Measurements from ENCODE around the gene DDX10.
"Not testable (repeated sequence)": the region's sequence is repeated elsewhere in the genome, so short reads cannot be mapped to it uniquely, and the experiment has no call there.

DNA sequence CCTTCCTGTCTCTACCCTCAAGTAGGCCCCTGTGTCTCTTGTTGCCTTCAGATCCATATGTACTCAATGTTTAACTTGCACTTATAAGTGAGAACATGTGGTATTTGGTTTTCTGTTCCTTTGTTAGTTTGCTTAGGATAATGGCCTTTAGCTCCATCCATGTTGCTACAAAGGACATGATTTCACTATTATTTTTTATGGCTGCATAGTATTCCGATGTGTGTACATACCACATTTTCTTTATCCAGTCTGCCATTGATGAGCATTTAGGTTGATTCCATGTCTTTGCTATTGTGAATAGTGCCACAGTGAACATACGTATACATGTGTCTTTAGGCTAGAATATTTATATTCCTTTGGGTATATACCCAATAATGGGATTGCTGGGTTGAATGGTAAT, 75.3 kb downstream of the DDX10 start:
- TF ChIP-seq, protein P1, sequence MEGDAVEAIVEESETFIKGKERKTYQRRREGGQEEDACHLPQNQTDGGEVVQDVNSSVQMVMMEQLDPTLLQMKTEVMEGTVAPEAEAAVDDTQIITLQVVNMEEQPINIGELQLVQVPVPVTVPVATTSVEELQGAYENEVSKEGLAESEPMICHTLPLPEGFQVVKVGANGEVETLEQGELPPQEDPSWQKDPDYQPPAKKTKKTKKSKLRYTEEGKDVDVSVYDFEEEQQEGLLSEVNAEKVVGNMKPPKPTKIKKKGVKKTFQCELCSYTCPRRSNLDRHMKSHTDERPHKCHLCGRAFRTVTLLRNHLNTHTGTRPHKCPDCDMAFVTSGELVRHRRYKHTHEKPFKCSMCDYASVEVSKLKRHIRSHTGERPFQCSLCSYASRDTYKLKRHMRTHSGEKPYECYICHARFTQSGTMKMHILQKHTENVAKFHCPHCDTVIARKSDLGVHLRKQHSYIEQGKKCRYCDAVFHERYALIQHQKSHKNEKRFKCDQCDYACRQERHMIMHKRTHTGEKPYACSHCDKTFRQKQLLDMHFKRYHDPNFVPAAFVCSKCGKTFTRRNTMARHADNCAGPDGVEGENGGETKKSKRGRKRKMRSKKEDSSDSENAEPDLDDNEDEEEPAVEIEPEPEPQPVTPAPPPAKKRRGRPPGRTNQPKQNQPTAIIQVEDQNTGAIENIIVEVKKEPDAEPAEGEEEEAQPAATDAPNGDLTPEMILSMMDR (IDR thresholded peaks at IDR 0.05), result not testable (repeated sequence)
- not testable (repeated sequence) for TF ChIP-seq POLR2A (IDR thresholded peaks at IDR 0.05; ENCODE audit: low read depth)
